IgD-negative memory B cell (primary cell): ENCODE measurements around the gene MT1M. TPM values are rescaled to one million over a fixed set of nuclear protein-coding genes. Genes with fewer than 3 reads are reported as not detected.

Experiments used
- H3K27ac Mint-ChIP-seq, 3 donors: one replicate each; pipeline ENCODE4 v1.8.0; 2020 to 2022; ENCODE audit warnings: mild to moderate bottlenecking in 3 of 3, mixed read lengths in 3 of 3, moderate library complexity in 1 of 3
- H3K27me3 Mint-ChIP-seq: one replicate; pipeline ENCODE4 v1.8.0; 2021; ENCODE audit warnings: mixed read lengths
- H3K36me3 Mint-ChIP-seq: one replicate; pipeline ENCODE4 v1.8.0; 2020; ENCODE audit warnings: mild to moderate bottlenecking, mixed read lengths
- H3K4me1 Mint-ChIP-seq, 3 donors: one replicate each; pipeline ENCODE4 v1.8.0; 2020 to 2022; ENCODE audit warnings: mixed read lengths in 3 of 3, mild to moderate bottlenecking in 1 of 3
- H3K4me3 Mint-ChIP-seq, 4 donors: one replicate each; pipeline ENCODE4 v1.8.0; 2020 to 2022; ENCODE audit warnings: mild to moderate bottlenecking in 4 of 4, mixed read lengths in 4 of 4, moderate library complexity in 3 of 4
- H3K9me3 Mint-ChIP-seq, 3 donors: one replicate each; pipeline ENCODE4 v1.8.0; 2020 to 2021; ENCODE audit warnings: mixed read lengths in 3 of 3, mild to moderate bottlenecking in 1 of 3
- polyA plus RNA-seq: library from polyadenylated mRNA; unstranded; fragments of 300-500 nt; fragmentation: Illumina TruSeq; gene quantifications from one replicate; pipeline ENCODE4 v1.2.3, GENCODE V29; 2021

Gene MT1M
- polyA plus RNA-seq, 1 donor from 2014 or later = not detected

DNA sequence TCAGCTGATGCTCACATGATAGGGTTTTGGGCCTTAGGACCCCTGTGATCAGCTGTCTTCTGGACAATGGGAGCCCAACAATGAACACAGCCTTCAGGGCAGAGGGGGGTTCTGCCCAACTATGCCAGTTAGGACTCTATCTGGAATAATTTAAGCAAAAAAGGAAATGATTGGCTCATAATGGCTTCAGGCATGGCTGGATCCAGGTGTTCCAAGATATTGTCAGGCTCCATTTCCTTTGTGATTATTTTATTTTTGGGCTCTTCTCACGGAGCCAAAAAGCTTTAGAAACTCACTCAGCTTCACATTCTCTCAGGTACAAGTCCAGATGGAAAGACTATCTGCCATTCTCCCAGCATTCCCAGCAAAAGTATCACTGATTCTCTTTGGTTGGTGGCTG, 27.0 kb upstream of the MT1M start:
- H3K36me3 Mint-ChIP-seq = no peaks in the 10 kb centered on the region
- H3K27ac Mint-ChIP-seq = no peak overlapping the region
- H3K4me1 Mint-ChIP-seq = peaks cover 11 to 20% (median 14%) of the 10 kb centered on the region in 3 donors
- H3K4me3 Mint-ChIP-seq = peak overlapping the region in 1 of 4 donors; percentile 1
- peaks cover 8% of the 10 kb centered on the region for H3K27me3 Mint-ChIP-seq
- H3K9me3 Mint-ChIP-seq = no peaks in the 10 kb centered on the region

DNA sequence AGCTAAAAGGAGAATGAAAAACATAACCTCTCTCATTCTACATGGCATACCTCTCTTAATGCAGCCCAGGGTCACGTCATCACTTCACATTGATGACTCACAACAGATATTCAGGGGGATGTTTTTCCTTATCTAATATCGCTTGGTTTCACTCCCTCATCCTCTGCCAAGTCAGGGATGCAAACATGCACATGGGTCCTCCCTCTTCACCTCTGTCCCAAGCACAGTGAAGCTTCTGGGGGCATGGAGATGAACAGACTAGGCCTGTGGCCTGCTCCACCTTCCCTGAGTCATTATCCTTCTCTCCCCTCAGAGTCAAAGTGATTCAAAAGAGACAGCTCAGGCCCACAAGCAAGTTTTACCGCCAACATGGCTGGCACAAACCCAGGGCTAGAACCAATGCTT, 26.4 kb upstream of the MT1M start:
- peak overlapping the region in 1 of 3 donors; percentile 77 for H3K27ac Mint-ChIP-seq
- no peaks in the 10 kb centered on the region for H3K9me3 Mint-ChIP-seq
- H3K27me3 Mint-ChIP-seq = peaks cover 6% of the 10 kb centered on the region
- no peaks in the 10 kb centered on the region for H3K36me3 Mint-ChIP-seq
- peak overlapping the region in 1 of 4 donors; percentile 13 for H3K4me3 Mint-ChIP-seq
- H3K4me1 Mint-ChIP-seq = peaks cover 17 to 25% (median 18%) of the 10 kb centered on the region in 3 donors

DNA sequence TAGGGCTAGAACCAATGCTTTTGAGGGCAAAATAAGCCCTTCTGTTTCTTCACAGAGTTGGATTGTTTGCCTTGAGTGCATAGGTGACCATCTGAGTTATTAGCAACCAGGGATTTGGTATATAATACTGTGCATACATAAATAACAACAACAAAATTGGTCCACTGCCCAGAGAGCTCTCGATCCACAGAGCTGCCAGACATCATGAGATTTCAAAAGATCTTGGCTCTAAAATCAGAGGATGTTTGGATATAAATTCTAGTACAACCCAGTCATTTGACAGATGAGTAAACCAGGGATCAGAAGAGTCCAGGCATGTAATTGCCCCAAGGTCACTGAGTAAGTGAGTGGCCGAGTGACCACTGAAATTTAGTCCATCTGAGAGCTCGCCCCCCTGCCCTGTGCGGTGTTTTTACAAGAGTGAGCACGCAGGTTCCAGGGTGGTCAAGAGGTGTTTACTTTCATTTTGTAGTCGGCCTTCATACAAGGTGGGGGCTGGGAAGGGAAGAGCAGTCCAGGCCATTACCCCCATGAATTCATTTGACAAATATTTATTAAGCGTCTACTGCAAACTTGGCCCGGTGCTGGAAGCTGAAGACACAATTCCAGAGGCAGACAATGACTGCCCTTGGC, 25.9 kb upstream of the MT1M start:
- peak overlapping the region in 1 of 3 donors; percentile 77 for H3K27ac Mint-ChIP-seq
- H3K4me1 Mint-ChIP-seq = peaks cover 18 to 27% (median 19%) of the 10 kb centered on the region in 3 donors
- H3K27me3 Mint-ChIP-seq = peaks cover 5% of the 10 kb centered on the region
- no peaks in the 10 kb centered on the region for H3K36me3 Mint-ChIP-seq
- H3K9me3 Mint-ChIP-seq = no peaks in the 10 kb centered on the region
- H3K4me3 Mint-ChIP-seq = peak overlapping the region in 2 of 4 donors; percentile 13 to 63

DNA sequence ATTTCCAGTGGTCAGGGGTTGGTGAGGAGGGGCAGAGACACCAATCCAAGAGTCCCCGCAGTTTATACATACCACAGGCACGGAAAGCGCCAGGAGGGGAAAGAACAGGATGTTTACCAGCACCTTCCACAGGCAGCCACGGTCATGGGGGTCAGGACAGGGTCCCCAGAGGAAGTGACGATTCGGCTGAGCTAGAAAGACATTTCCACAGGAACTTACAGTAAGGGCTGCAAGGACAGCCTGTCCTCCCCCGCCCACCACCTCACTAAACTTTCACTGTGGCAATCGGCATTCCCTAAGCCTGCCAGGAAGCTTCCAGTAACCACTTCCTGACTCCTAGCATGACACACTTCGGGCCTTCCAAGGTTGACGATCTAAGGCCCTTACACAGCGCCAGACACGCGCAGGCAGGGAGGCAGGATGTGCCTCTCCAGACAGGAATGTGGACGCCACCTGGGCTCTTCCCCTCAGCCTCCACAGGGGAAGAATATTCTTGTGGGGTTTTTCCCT, 25.3 kb upstream of the MT1M start:
- Mint-ChIP-seq H3K27ac (peak overlapping the region in 1 of 3 donors; percentile 77), H3K4me3 (peak overlapping the region in 2 of 4 donors; percentile 13 to 63), H3K9me3 (no peaks in the 10 kb centered on the region), H3K27me3 (peaks cover under 1% of the 10 kb centered on the region), H3K36me3 (no peaks in the 10 kb centered on the region), H3K4me1 (peaks cover 18 to 27% (median 19%) of the 10 kb centered on the region in 3 donors)

DNA sequence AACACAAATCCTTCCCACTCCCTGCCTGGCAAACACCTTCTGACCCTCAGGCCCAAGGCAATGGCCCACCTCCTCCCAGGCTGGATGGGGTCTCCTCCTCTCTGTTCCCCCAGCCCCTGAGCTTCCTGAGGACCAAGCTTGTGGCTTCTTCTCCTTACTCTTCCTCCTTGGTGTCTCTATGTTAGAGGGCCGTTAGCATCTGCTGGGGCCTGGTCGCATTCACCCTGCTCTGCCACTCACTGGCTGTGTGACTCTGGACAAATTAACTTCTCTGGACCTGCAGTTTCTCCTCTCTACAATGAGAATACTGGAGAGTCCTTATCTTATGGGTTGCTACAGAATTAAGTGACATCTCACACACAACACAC, 24.8 kb upstream of the MT1M start:
- no peaks in the 10 kb centered on the region for H3K9me3 Mint-ChIP-seq
- peaks cover 18 to 27% (median 19%) of the 10 kb centered on the region in 3 donors for H3K4me1 Mint-ChIP-seq
- H3K27ac Mint-ChIP-seq = peak overlapping the region in 1 of 3 donors; percentile 70
- no peaks in the 10 kb centered on the region for H3K27me3 Mint-ChIP-seq
- H3K4me3 Mint-ChIP-seq = peak overlapping the region; percentile 13 to 81 (median 74)
- H3K36me3 Mint-ChIP-seq = no peaks in the 10 kb centered on the region

DNA sequence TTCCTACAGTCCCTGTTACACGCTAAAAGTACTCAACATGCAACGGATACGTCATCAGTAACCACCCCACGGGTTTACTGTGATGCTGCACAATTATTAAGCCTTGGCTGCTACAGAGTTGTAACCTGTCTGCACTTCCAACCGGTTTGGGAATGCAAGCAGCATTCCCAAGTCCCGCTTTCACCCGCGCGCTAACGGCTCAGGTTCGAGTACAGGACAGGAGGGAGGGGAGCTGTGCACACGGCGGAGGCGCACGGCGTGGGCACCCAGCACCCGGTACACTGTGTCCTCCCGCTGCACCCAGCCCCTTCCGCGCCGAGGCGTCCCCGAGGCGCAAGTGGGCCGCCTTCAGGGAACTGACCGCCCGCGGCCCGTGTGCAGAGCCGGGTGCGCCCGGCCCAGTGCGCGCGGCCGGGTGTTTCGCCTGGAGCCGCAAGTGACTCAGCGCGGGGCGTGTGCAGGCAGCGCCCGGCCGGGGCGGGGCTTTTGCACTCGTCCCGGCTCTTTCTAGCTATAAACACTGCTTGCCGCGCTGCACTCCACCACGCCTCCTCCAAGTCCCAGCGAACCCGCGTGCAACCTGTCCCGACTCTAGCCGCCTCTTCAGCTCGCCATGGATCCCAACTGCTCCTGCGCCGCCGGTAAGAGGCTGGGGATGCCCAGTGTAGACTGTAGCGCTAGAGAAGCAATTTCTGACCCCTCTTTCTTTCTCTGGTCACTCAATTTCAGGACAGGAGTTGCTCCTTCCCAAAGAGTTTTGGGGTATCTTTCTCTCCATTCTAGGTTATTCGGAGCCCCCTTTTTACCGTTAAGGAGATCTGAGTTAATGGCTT, 24.2 kb upstream of the MT1M start, which contains the start of gene MT2A:
MT2A (plus strand) TSS at position 542 of the 833 bp plus-strand sequence; CDS start at position 614, 72 bp downstream.
- no peaks in the 10 kb centered on the region for H3K9me3 Mint-ChIP-seq
- H3K36me3 Mint-ChIP-seq = no peaks in the 10 kb centered on the region
- peaks cover 18 to 27% (median 19%) of the 10 kb centered on the region in 3 donors for H3K4me1 Mint-ChIP-seq
- H3K27ac Mint-ChIP-seq = peak within 1 kb of the TSS; percentile 70 to 92 (median 84)
- peak within 1 kb of the TSS; percentile 83 to 95 (median 93) for H3K4me3 Mint-ChIP-seq
- H3K27me3 Mint-ChIP-seq = no peaks in the 10 kb centered on the region

DNA sequence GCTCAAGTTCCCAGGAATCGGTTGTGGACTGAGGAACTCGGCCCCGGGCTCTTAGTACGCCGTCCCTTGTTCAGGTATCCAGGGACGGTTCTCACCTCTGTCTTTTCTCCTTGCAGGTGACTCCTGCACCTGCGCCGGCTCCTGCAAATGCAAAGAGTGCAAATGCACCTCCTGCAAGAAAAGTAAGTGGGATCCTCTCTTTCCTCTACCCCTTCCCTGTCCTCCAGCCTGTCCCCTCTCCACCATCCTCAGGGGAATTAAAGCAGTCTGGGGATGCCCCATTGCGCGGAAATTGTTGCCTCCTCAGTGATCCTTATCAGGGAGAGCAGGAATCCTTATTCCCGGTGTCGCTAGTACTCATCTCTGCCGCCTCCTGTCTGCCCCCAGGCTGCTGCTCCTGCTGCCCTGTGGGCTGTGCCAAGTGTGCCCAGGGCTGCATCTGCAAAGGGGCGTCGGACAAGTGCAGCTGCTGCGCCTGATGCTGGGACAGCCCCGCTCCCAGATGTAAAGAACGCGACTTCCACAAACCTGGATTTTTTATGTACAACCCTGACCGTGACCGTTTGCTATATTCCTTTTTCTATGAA, 23.5 kb upstream of the MT1M start:
- H3K4me1 Mint-ChIP-seq = peaks cover 18 to 27% (median 19%) of the 10 kb centered on the region in 3 donors

DNA sequence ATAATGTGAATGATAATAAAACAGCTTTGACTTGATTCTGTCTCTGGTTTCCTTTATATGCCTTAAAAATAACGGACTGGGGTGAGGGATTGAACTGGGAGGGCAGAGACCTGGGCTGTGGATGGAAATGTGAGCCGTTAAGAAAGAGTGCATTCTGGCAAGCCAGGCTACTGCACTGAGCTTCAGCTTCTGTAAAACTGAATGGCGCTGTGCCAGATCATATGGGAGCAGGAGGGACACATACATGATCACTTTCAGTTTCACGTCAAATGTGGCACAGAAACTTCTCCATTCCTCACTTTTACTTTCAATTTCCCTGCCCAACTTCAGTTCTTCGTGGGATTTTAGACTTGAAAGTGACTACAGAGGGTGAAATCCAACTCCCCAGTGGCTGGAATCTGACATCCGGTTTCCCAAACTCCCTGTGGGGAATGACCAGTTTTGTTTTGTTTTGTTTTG, 23.0 kb upstream of the MT1M start:
- no peaks in the 10 kb centered on the region for H3K9me3 Mint-ChIP-seq
- H3K4me3 Mint-ChIP-seq = peak overlapping the region; percentile 83 to 95 (median 93)
- H3K4me1 Mint-ChIP-seq = peaks cover 18 to 27% (median 19%) of the 10 kb centered on the region in 3 donors
- H3K36me3 Mint-ChIP-seq = no peaks in the 10 kb centered on the region
- H3K27me3 Mint-ChIP-seq = no peaks in the 10 kb centered on the region
- H3K27ac Mint-ChIP-seq = peak overlapping the region; percentile 35 to 92 (median 84)

More for the DNA sequence above, 23.5 kb upstream of the MT1M start:
- Mint-ChIP-seq H3K27me3 (no peaks in the 10 kb centered on the region), H3K27ac (peak overlapping the region in 2 of 3 donors; percentile 70 to 92), H3K9me3 (no peaks in the 10 kb centered on the region), H3K36me3 (no peaks in the 10 kb centered on the region), H3K4me3 (peak overlapping the region; percentile 83 to 95 (median 93))

DNA sequence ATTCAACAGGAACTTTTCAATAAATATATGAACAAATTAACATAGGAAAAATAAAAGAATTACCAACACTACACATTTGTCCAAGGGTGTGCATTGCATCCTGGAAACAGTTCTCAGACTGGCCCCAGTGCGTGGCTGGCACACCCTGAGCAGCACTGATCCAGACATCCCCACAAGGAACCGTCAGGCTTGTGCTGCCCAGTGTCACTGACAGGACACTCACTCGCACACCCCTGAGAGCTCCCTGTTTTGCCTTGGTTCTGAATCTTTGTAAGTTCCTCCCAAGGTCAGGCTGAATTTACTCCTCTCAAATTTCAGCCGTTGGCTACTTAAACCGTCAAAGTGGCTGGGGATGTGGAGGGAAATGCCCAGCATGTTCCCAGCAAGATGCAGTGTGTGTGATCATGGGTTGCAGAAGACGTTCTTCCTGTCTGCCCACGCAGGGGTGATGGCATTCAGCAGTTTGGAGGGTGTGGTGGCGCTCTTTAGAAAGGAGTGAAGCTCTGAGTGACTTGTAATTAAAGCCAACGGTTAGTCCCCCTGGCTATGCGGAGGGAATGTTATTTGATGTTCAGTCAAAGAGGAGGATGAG, 22.3 kb upstream of the MT1M start:
- no peaks in the 10 kb centered on the region for H3K27me3 Mint-ChIP-seq
- peak overlapping the region; percentile 62 to 92 (median 78) for H3K27ac Mint-ChIP-seq
- H3K9me3 Mint-ChIP-seq = no peaks in the 10 kb centered on the region
- peak overlapping the region; percentile 71 to 95 (median 93) for H3K4me3 Mint-ChIP-seq
- H3K4me1 Mint-ChIP-seq = peaks cover 18 to 27% (median 19%) of the 10 kb centered on the region in 3 donors
- H3K36me3 Mint-ChIP-seq = no peaks in the 10 kb centered on the region

DNA sequence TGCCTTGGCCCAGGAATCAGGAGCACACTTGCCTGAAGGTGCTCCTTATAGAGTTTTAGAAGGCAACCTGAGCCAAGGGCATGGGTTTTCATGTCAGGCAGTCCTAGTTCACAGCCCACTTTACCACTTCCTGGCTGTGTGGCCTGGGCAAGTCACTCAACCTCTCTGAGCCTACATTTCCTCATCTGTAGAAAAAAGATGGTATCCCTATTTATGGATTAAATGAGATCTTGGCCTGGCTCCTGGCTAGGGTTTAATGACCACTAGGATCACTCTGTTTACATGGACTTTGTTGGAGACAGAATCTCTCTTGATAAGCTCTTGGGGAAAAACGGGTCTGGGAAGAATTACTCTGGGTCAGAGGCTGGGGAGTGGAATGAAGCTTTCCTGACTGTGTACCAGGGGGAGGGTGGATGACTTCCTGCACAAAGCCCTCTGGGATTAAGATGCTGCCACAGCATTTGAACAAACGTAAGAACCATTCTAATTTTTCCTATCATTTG, 21.8 kb upstream of the MT1M start:
- Mint-ChIP-seq H3K27ac (peak overlapping the region; percentile 62 to 92 (median 78)), H3K4me3 (peak overlapping the region; percentile 71 to 95 (median 80)), H3K36me3 (no peaks in the 10 kb centered on the region), H3K27me3 (no peaks in the 10 kb centered on the region), H3K4me1 (peaks cover 18 to 27% (median 19%) of the 10 kb centered on the region in 3 donors), H3K9me3 (no peaks in the 10 kb centered on the region)

DNA sequence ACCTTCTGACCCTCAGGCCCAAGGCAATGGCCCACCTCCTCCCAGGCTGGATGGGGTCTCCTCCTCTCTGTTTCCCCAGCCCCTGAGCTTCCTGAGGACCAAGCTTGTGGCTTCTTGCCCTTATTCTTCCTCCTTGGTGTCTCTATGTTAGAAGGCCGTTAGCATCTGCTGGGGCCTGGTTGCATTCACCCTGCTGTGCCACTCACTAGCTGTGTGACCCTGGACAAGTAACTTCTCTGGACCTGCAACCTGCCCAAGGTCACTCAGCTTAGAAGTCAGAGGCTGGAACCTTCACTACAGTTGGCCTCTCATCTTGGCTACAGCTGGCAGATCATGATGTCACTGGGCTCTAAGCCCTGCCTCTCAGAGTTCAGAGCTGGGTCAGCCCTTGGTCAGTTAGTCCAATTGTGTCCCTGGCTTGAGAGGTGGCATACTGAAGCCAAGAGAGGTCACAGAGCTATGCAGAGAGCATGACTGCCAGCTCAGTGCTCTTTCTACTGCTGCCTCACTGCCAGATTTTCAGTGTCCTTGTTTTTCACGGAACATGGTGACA, 21.1 kb upstream of the MT1M start:
- Mint-ChIP-seq H3K9me3 (no peaks in the 10 kb centered on the region), H3K36me3 (no peaks in the 10 kb centered on the region), H3K4me1 (peaks cover 18 to 27% (median 19%) of the 10 kb centered on the region in 3 donors), H3K4me3 (peak overlapping the region in 3 of 4 donors; percentile 30 to 73 (median 71)), H3K27ac (peak overlapping the region; percentile 62 to 92 (median 76)), H3K27me3 (no peaks in the 10 kb centered on the region)

DNA sequence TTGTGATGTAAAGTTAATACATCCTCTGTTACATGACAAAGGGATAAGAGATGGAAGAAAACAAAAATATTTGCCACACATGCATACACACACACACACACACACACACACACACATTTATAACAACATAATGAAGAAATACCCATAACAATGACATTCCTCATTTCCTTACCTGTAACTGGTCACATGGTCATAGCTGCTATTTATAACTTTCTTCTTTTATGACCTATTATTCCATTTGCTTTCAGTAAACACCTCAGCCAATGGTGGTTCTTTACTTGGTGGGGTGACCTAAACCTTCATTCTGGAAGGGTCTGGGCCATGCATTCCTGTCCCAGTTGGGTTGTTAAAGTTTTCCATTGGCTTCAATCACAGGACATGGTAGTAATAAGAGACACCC, 18.8 kb upstream of the MT1M start:
- H3K36me3 Mint-ChIP-seq = no peaks in the 10 kb centered on the region
- peaks cover 18% of the 10 kb centered on the region for H3K27me3 Mint-ChIP-seq
- H3K9me3 Mint-ChIP-seq = no peaks in the 10 kb centered on the region
- peaks cover 15 to 29% (median 19%) of the 10 kb centered on the region in 3 donors for H3K4me1 Mint-ChIP-seq
- no peak overlapping the region for H3K4me3 Mint-ChIP-seq
- H3K27ac Mint-ChIP-seq = no peak overlapping the region

DNA sequence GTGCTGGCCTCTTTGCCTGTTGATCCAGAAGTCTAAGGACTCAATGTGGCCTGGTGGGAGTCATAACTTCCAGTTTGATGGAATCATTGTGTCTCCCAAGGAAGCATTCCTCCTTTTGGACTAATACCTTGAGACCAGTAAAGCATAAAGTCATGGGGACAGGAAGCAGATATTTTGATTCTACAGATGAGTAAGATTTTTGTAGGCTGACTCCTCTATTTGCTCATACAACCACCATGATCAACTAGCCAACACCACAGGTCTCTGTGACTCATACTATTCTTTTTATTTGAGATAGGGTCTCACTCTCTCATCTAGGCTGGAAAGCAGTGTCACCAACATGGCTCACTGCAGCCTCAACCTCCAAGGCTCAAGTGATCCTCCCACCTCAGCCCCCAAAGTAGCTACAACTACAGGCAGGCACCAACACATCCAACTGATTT, 17.9 kb upstream of the MT1M start:
- Mint-ChIP-seq H3K9me3 (no peaks in the 10 kb centered on the region), H3K4me3 (no peak overlapping the region), H3K27ac (no peak overlapping the region), H3K27me3 (peaks cover 22% of the 10 kb centered on the region), H3K4me1 (peaks cover 10 to 21% (median 14%) of the 10 kb centered on the region in 3 donors), H3K36me3 (no peaks in the 10 kb centered on the region)

DNA sequence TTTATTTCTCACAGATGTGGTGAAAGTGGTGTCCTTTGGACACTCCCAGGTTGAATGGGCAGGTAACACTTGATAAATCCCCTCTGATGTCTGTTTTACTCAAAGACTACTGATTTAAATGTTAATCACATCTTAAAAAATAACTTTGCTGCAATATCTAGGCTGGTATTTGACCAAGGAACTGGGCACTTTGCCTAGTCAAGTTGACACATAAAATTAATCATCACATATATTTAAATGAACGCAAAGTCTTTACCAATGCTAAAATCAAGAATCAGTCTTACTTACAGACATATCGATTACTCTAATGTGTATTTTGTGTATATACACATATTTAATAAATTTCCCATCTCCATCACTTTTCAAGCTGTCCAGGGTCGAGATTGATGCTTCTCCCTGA, 17.1 kb upstream of the MT1M start:
- Mint-ChIP-seq H3K9me3 (no peaks in the 10 kb centered on the region), H3K27ac (no peak overlapping the region), H3K4me3 (no peak overlapping the region), H3K27me3 (peaks cover 23% of the 10 kb centered on the region), H3K4me1 (peaks cover 6 to 17% (median 9%) of the 10 kb centered on the region in 3 donors), H3K36me3 (peaks cover 1% of the 10 kb centered on the region)
